WTC11 (cell line): ENCODE measurements around the gene SLC9A9. TPM values are rescaled to one million over a fixed set of nuclear protein-coding genes. Genes with fewer than 3 reads are reported as not detected.

Source experiments
- ATAC-seq: fragments of 200-7000 bp; cut with Tn5 transposase; 2 replicates; pipeline ENCODE4 v1.10.0; 2021; ENCODE audit warnings: mild to moderate bottlenecking, moderate library complexity
- CTCF ChIA-PET: fragments of 300-600 bp; sonication (Branson Sonifier 250); formaldehyde crosslinking; loops from one replicate; lab custom pipeline; 2021; ENCODE audit warnings: antibody characterized with exemption; lab: Charles Lee
- POLR2A ChIA-PET: fragments of 350-600 bp; sonication (Branson Sonifier 250); formaldehyde crosslinking; loops from one replicate; lab custom pipeline; 2021; ENCODE audit warnings: antibody characterized with exemption; lab: Charles Lee
- DNase-seq: peaks from one replicate; pipeline ENCODE4 v3.0.0; 2021; ENCODE audit warnings: low spot score
- H3K27ac Mint-ChIP-seq: 2 replicates; pipeline ENCODE4 v1.8.0; 2021; ENCODE audit warnings: mixed read lengths
- H3K27me3 Mint-ChIP-seq: 2 replicates; pipeline ENCODE4 v1.8.0; 2021; ENCODE audit warnings: low read depth, mild to moderate bottlenecking, moderate library complexity, mixed read lengths
- H3K36me3 Mint-ChIP-seq: 2 replicates; pipeline ENCODE4 v1.8.0; 2021; ENCODE audit warnings: mixed read lengths
- H3K4me1 Mint-ChIP-seq: 2 replicates; pipeline ENCODE4 v1.8.0; 2022; ENCODE audit warnings: mixed read lengths
- H3K4me3 Mint-ChIP-seq: 2 replicates; pipeline ENCODE4 v1.8.0; 2021; ENCODE audit warnings: mild to moderate bottlenecking, moderate library complexity, mixed read lengths
- H3K9me3 Mint-ChIP-seq: 2 replicates; pipeline ENCODE4 v1.8.0; 2021; ENCODE audit warnings: mixed read lengths
- EMX1 ChIP-seq: fragments of 250-450 bp; sonication (Bioruptor Pico); IDR thresholded peaks from 2 replicates; pipeline ENCODE4 v1.8.0; 2021; ENCODE audit warnings: mild to moderate bottlenecking
- ETV6 ChIP-seq: sonication (generic); formaldehyde crosslinking; IDR thresholded peaks from 2 replicates; pipeline ENCODE4 v1.8.1; 2022; ENCODE audit warnings: mild to moderate bottlenecking, missing genetic modification reagents
- GTF2I ChIP-seq: fragments of 250-450 bp; sonication (Bioruptor Pico); conservative IDR thresholded peaks from 2 replicates; pipeline ENCODE4 v1.4.0; 2021; ENCODE audit warnings: mild to moderate bottlenecking
- JAZF1 ChIP-seq: fragments of 250-450 bp; sonication (Bioruptor Pico); IDR thresholded peaks from 2 replicates; pipeline ENCODE4 v1.9.0; 2021; ENCODE audit warnings: moderate library complexity, mild to moderate bottlenecking, inconsistent platforms
- NR1H2 ChIP-seq: sonication (generic); formaldehyde crosslinking; IDR thresholded peaks from 2 replicates; pipeline ENCODE4 v1.9.0; 2021; ENCODE audit warnings: mild to moderate bottlenecking, moderate library complexity, missing genetic modification reagents
- NR3C1 ChIP-seq: sonication (generic); formaldehyde crosslinking; conservative IDR thresholded peaks from 2 replicates; pipeline ENCODE4 v1.8.1; 2023; ENCODE audit warnings: low read depth, mild to moderate bottlenecking, missing genetic modification reagents
- SP1 ChIP-seq: sonication (generic); formaldehyde crosslinking; conservative IDR thresholded peaks from 2 replicates; pipeline ENCODE4 v1.8.1; 2022; ENCODE audit warnings: missing genetic modification reagents
- ZNF219 ChIP-seq: sonication (generic); formaldehyde crosslinking; IDR thresholded peaks from 2 replicates; pipeline ENCODE4 v1.8.0; 2023; ENCODE audit warnings: missing genetic modification reagents, mild to moderate bottlenecking, borderline replicate concordance
- total RNA-seq: library from RNA; stranded (reverse); gene quantifications from 3 replicates; pipeline ENCODE4 v1.2.3, GENCODE V29; 2021
- TF ChIP-seq, protein P1 (sequence below): sonication (generic); formaldehyde crosslinking; IDR thresholded peaks from 2 replicates; pipeline ENCODE4 v1.8.0; 2023; ENCODE audit warnings: missing genetic modification reagents, mild to moderate bottlenecking, borderline replicate concordance
- TF ChIP-seq, protein P2 (sequence below): sonication (generic); formaldehyde crosslinking; conservative IDR thresholded peaks from 2 replicates; pipeline ENCODE4 v1.8.1; 2023; ENCODE audit warnings: mild to moderate bottlenecking, low read depth, missing genetic modification reagents, moderate library complexity
- TF ChIP-seq, protein P3 (sequence below): fragments of 250-450 bp; sonication (Bioruptor Pico); IDR thresholded peaks from 2 replicates; pipeline ENCODE4 v1.9.0; 2021; ENCODE audit warnings: mild to moderate bottlenecking
- TF ChIP-seq, protein P4 (sequence below): sonication (generic); formaldehyde crosslinking; conservative IDR thresholded peaks from 2 replicates; pipeline ENCODE4 v1.8.1; 2022; ENCODE audit warnings: mild to moderate bottlenecking, missing genetic modification reagents
- TF ChIP-seq, protein P5 (sequence below): sonication (generic); formaldehyde crosslinking; IDR thresholded peaks from 2 replicates; pipeline ENCODE4 v1.8.0; 2022; ENCODE audit warnings: mild to moderate bottlenecking, missing genetic modification reagents
- TF ChIP-seq, protein P6 (sequence below): sonication (generic); formaldehyde crosslinking; IDR thresholded peaks from 2 replicates; pipeline ENCODE4 v1.8.0; 2022; ENCODE audit warnings: missing genetic modification reagents

The SLC9A9 gene
- total RNA-seq, 1 experiment from 2014 or later: 1.2 TPM

DNA sequence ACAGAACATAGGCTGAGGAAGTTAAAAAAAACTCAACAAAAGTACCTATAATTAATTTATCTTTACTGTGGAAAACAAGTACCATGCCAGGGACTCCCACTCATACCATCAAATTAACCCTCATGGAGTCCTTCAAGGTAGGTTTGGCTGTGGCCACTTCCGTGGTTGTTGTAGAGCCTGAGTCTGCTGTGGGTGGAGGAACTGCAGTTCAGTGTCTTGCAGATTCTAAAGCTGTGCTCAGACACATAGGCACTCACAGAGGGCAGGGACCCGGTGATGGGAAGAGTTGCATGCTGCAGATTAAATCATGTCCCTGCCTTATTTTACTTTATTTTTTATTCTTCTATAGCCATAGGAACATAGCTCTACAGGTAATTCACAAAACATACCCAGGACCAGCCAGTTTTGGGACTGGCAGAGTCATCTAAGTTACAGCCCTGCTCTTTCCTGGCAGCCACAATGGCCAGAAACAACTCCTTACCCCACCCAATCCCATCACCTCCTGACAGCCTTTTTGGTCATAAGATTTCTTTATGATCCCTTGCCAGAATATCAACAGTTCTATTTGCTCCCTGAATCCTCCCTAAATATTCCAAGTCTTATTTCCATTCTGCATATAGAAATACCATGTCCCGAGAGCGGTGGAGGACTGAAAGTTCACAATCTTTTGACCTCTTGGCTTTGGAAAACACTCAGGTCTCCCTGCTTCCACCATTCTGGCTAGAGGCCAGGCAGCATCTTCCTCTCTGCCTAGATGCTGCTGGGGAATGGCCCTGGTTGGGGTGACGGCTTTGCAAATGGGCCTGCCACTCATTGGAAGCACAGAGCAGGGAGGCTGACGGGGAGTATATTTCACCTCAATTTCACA is 535.0 kb downstream of the SLC9A9 start:
- no peak overlapping the region for H3K27ac Mint-ChIP-seq
- no peak for ATAC-seq
- CTCF ChIA-PET: no interaction called here

DNA sequence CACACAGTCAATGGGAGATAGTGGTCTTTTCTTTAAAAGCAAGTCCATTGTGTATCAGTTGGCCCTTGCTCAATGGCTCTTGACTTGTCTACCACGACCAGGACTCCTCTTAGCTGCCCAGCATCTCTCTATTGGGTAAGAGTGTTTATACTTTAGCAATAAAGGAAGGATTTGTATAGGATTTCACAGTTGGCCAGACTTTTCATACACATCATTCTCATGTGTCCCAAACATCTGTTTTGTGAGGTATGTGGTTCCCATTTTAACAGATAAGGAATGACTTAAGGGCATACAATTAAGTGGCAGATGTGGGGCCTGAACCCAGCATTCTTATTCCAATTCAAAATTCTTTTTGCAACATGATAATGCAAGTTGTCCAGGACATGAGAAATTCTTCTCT is 537.2 kb downstream of the SLC9A9 start:
- H3K27ac Mint-ChIP-seq: no peak overlapping the region
- H3K4me1 Mint-ChIP-seq: peaks cover 5% of the 10 kb centered on the region; the same call in 1 of the 2 replicates
- no peak for TF ChIP-seq SP1 (CRISPR knock-in tag)
- no peak for TF ChIP-seq GTF2I (CRISPR knock-in tag)
- TF ChIP-seq, protein P1, sequence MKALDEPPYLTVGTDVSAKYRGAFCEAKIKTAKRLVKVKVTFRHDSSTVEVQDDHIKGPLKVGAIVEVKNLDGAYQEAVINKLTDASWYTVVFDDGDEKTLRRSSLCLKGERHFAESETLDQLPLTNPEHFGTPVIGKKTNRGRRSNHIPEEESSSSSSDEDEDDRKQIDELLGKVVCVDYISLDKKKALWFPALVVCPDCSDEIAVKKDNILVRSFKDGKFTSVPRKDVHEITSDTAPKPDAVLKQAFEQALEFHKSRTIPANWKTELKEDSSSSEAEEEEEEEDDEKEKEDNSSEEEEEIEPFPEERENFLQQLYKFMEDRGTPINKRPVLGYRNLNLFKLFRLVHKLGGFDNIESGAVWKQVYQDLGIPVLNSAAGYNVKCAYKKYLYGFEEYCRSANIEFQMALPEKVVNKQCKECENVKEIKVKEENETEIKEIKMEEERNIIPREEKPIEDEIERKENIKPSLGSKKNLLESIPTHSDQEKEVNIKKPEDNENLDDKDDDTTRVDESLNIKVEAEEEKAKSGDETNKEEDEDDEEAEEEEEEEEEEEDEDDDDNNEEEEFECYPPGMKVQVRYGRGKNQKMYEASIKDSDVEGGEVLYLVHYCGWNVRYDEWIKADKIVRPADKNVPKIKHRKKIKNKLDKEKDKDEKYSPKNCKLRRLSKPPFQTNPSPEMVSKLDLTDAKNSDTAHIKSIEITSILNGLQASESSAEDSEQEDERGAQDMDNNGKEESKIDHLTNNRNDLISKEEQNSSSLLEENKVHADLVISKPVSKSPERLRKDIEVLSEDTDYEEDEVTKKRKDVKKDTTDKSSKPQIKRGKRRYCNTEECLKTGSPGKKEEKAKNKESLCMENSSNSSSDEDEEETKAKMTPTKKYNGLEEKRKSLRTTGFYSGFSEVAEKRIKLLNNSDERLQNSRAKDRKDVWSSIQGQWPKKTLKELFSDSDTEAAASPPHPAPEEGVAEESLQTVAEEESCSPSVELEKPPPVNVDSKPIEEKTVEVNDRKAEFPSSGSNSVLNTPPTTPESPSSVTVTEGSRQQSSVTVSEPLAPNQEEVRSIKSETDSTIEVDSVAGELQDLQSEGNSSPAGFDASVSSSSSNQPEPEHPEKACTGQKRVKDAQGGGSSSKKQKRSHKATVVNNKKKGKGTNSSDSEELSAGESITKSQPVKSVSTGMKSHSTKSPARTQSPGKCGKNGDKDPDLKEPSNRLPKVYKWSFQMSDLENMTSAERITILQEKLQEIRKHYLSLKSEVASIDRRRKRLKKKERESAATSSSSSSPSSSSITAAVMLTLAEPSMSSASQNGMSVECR (CRISPR knock-in tag): no peak
- TF ChIP-seq, protein P2, sequence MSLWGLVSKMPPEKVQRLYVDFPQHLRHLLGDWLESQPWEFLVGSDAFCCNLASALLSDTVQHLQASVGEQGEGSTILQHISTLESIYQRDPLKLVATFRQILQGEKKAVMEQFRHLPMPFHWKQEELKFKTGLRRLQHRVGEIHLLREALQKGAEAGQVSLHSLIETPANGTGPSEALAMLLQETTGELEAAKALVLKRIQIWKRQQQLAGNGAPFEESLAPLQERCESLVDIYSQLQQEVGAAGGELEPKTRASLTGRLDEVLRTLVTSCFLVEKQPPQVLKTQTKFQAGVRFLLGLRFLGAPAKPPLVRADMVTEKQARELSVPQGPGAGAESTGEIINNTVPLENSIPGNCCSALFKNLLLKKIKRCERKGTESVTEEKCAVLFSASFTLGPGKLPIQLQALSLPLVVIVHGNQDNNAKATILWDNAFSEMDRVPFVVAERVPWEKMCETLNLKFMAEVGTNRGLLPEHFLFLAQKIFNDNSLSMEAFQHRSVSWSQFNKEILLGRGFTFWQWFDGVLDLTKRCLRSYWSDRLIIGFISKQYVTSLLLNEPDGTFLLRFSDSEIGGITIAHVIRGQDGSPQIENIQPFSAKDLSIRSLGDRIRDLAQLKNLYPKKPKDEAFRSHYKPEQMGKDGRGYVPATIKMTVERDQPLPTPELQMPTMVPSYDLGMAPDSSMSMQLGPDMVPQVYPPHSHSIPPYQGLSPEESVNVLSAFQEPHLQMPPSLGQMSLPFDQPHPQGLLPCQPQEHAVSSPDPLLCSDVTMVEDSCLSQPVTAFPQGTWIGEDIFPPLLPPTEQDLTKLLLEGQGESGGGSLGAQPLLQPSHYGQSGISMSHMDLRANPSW (CRISPR knock-in tag): no peak
- TF ChIP-seq ZNF219 (CRISPR knock-in tag): no peak
- TF ChIP-seq, protein P3, sequence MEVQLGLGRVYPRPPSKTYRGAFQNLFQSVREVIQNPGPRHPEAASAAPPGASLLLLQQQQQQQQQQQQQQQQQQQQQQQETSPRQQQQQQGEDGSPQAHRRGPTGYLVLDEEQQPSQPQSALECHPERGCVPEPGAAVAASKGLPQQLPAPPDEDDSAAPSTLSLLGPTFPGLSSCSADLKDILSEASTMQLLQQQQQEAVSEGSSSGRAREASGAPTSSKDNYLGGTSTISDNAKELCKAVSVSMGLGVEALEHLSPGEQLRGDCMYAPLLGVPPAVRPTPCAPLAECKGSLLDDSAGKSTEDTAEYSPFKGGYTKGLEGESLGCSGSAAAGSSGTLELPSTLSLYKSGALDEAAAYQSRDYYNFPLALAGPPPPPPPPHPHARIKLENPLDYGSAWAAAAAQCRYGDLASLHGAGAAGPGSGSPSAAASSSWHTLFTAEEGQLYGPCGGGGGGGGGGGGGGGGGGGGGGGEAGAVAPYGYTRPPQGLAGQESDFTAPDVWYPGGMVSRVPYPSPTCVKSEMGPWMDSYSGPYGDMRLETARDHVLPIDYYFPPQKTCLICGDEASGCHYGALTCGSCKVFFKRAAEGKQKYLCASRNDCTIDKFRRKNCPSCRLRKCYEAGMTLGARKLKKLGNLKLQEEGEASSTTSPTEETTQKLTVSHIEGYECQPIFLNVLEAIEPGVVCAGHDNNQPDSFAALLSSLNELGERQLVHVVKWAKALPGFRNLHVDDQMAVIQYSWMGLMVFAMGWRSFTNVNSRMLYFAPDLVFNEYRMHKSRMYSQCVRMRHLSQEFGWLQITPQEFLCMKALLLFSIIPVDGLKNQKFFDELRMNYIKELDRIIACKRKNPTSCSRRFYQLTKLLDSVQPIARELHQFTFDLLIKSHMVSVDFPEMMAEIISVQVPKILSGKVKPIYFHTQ (CRISPR knock-in tag): no peak
- no peak for TF ChIP-seq JAZF1
- DNase-seq (no peak), ATAC-seq (no peak)
- CTCF ChIA-PET: no interaction called here
- peaks cover 3% of the 10 kb centered on the region; the same call in 1 of the 2 replicates for H3K9me3 Mint-ChIP-seq
- no peak overlapping the region for H3K4me3 Mint-ChIP-seq
- no peaks in the 10 kb centered on the region for H3K36me3 Mint-ChIP-seq
- no peaks in the 10 kb centered on the region; the same call in 1 of the 2 replicates for H3K27me3 Mint-ChIP-seq
- POLR2A ChIA-PET: interaction anchor here (0.6 kb wide), 1 partner anchor 166 kb away, joined by 4 read pairs; no protein-coding TSS in a partner anchor

More for the DNA sequence above, 535.0 kb downstream of the SLC9A9 start:
- POLR2A ChIA-PET: interaction anchor here (0.6 kb wide), 1 partner anchor 113 kb away, joined by 3 read pairs; no protein-coding TSS in a partner anchor
- Mint-ChIP-seq H3K9me3 (peaks cover 3% of the 10 kb centered on the region; the same call in 1 of the 2 replicates), H3K4me3 (no peak overlapping the region), H3K36me3 (no peaks in the 10 kb centered on the region), H3K4me1 (peaks cover 5% of the 10 kb centered on the region; the same call in 1 of the 2 replicates), H3K27me3 (no peaks in the 10 kb centered on the region; the same call in 1 of the 2 replicates)
- no peak for DNase-seq
- TF ChIP-seq, protein P4, sequence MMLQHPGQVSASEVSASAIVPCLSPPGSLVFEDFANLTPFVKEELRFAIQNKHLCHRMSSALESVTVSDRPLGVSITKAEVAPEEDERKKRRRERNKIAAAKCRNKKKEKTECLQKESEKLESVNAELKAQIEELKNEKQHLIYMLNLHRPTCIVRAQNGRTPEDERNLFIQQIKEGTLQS (CRISPR knock-in tag): no peak
- TF ChIP-seq, all 79 proteins: peak for 0

DNA sequence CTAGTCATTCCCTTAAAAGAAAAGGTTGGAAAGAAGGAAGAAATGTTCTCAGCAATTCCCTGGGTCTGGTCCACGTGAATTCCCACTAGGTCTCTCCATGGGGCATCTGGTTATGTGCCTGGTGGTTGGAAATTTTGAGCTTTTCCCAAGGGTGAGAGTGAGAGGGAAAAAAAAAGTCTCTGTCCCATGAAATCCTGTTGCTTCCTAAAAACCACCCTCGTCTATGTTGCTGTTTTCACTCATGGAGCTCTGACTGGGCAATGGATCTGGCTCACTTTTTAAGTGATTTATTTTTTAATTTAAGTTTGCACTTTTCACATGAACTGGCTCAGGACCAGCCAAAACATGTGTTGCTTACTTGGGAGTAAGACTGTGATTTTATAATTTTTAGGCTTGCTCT is 538.6 kb downstream of the SLC9A9 start:
- no peak overlapping the region for H3K4me3 Mint-ChIP-seq
- ChIA-PET CTCF (no interaction called here), POLR2A (no interaction called here)
- ATAC-seq (no peak), DNase-seq (no peak)
- no peak overlapping the region for H3K27ac Mint-ChIP-seq
- no peaks in the 10 kb centered on the region for H3K36me3 Mint-ChIP-seq
- H3K4me1 Mint-ChIP-seq: peaks cover 5% of the 10 kb centered on the region; the same call in 1 of the 2 replicates
- H3K27me3 Mint-ChIP-seq: no peaks in the 10 kb centered on the region
- peaks cover 3% of the 10 kb centered on the region; the same call in 1 of the 2 replicates for H3K9me3 Mint-ChIP-seq
- TF ChIP-seq, protein P5, sequence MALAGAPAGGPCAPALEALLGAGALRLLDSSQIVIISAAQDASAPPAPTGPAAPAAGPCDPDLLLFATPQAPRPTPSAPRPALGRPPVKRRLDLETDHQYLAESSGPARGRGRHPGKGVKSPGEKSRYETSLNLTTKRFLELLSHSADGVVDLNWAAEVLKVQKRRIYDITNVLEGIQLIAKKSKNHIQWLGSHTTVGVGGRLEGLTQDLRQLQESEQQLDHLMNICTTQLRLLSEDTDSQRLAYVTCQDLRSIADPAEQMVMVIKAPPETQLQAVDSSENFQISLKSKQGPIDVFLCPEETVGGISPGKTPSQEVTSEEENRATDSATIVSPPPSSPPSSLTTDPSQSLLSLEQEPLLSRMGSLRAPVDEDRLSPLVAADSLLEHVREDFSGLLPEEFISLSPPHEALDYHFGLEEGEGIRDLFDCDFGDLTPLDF: no peak
- TF ChIP-seq, protein P6, sequence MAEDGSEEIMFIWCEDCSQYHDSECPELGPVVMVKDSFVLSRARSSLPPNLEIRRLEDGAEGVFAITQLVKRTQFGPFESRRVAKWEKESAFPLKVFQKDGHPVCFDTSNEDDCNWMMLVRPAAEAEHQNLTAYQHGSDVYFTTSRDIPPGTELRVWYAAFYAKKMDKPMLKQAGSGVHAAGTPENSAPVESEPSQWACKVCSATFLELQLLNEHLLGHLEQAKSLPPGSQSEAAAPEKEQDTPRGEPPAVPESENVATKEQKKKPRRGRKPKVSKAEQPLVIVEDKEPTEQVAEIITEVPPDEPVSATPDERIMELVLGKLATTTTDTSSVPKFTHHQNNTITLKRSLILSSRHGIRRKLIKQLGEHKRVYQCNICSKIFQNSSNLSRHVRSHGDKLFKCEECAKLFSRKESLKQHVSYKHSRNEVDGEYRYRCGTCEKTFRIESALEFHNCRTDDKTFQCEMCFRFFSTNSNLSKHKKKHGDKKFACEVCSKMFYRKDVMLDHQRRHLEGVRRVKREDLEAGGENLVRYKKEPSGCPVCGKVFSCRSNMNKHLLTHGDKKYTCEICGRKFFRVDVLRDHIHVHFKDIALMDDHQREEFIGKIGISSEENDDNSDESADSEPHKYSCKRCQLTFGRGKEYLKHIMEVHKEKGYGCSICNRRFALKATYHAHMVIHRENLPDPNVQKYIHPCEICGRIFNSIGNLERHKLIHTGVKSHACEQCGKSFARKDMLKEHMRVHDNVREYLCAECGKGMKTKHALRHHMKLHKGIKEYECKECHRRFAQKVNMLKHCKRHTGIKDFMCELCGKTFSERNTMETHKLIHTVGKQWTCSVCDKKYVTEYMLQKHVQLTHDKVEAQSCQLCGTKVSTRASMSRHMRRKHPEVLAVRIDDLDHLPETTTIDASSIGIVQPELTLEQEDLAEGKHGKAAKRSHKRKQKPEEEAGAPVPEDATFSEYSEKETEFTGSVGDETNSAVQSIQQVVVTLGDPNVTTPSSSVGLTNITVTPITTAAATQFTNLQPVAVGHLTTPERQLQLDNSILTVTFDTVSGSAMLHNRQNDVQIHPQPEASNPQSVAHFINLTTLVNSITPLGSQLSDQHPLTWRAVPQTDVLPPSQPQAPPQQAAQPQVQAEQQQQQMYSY (CRISPR knock-in tag): no peak
- TF ChIP-seq NR1H2: no peak
- TF ChIP-seq ETV6 (CRISPR knock-in tag): no peak
- no peak for TF ChIP-seq EMX1 (CRISPR knock-in tag)
- TF ChIP-seq NR3C1 (CRISPR knock-in tag): no peak
